ENCODE measurements around the gene TREH.

The TREH gene

GRCh38 chr11:118632577-118633318, 46.7 kb downstream of the TREH start:
- ChIA-PET CTCF (interaction anchor here (0.9 kb wide), 1 partner anchor 12 kb away, joined by 4 read pairs; no protein-coding TSS in a partner anchor), POLR2A (no interaction called here)
- no peak for DNase-seq (ENCODE audit: extremely low spot score)
- no peak for TF ChIP-seq CTCF (IDR thresholded peaks at IDR 0.05; ENCODE audit: control extremely low read depth, extremely low read depth, low read depth, missing control alignments)

GRCh38 chr11:118631142-118631909, 48.1 kb downstream of the TREH start:
- no peak for DNase-seq (ENCODE audit: extremely low spot score)
- no peak for TF ChIP-seq CTCF (IDR thresholded peaks at IDR 0.05; ENCODE audit: control extremely low read depth, extremely low read depth, low read depth, missing control alignments)
- ChIA-PET POLR2A (no interaction called here), CTCF (interaction anchor here (0.9 kb wide), 1 partner anchor 10 kb away, joined by 4 read pairs; no protein-coding TSS in a partner anchor)

- POLR2A ChIA-PET, result no interaction called here
- TF ChIP-seq CTCF (IDR thresholded peaks at IDR 0.05; ENCODE audit: control extremely low read depth, extremely low read depth, low read depth, missing control alignments), result no peak
- CTCF ChIA-PET, result no interaction called here
- no peak for DNase-seq (ENCODE audit: extremely low spot score)
Observed at GRCh38 chr11:118629761-118630661, 49.4 kb downstream of the TREH start.

GRCh38 chr11:118628861-118629549, 50.4 kb downstream of the TREH start:
- POLR2A ChIA-PET, result no interaction called here
- TF ChIP-seq CTCF (IDR thresholded peaks at IDR 0.05; ENCODE audit: control extremely low read depth, extremely low read depth, low read depth, missing control alignments), result no peak
- CTCF ChIA-PET, result interaction anchor here (1.4 kb wide), 1 partner anchor 16 kb away, joined by 3 read pairs; no protein-coding TSS in a partner anchor
- no peak for DNase-seq (ENCODE audit: extremely low spot score)

GRCh38 chr11:118628432-118628831, 51.0 kb downstream of the TREH start:
- ChIA-PET CTCF (interaction anchor here (1.4 kb wide), 1 partner anchor 15 kb away, joined by 3 read pairs; no protein-coding TSS in a partner anchor), POLR2A (no interaction called here)
- TF ChIP-seq CTCF (IDR thresholded peaks at IDR 0.05; ENCODE audit: control extremely low read depth, extremely low read depth, low read depth, missing control alignments), result no peak
- DNase-seq (ENCODE audit: extremely low spot score), result no peak
